CD4-positive, alpha-beta T cell (primary cell): ENCODE data around the gene FARP1. TPM values are rescaled to one million over a fixed set of nuclear protein-coding genes. Genes with fewer than 3 reads are reported as not detected.

Experiments used
- ATAC-seq: fragments of 200-7000 bp; cut with Tn5 transposase; one replicate; pipeline ENCODE4 v1.10.0; 2022; ENCODE audit warnings: mild to moderate bottlenecking; ENCODE audit not compliant: poor library complexity
- CTCF ChIA-PET: fragments of 350-600 bp; sonication (Branson Sonifier 250); formaldehyde crosslinking; loops from one replicate; lab custom pipeline; 2021; ENCODE audit warnings: antibody characterized with exemption, inconsistent platforms; lab: Charles Lee
- POLR2A ChIA-PET: fragments of 350-600 bp; sonication (Branson Sonifier 250); formaldehyde crosslinking; loops from one replicate; lab custom pipeline; 2021; ENCODE audit warnings: antibody characterized with exemption, inconsistent platforms; lab: Charles Lee
- DNase-seq, 14 experiments: peaks; one replicate each; pipeline ENCODE4 v3.0.0-alpha.2; 2013 to 2020; ENCODE audit warnings: mixed read lengths in 2 of 14
- H3K27ac ChIP-seq, 2 donors: one replicate each; pipeline versions ENCODE4 v1.5.1 to v1.7.0; 2013; ENCODE audit warnings: low read length in 2 of 2, low read depth in 1 of 2, mild to moderate bottlenecking in 1 of 2
- H3K27me3 ChIP-seq, 2 experiments: 1 replicate in 1 of 2; 2 replicates in 1 of 2; pipeline versions ENCODE4 v1.6.1 to v1.7.0; 2013; ENCODE audit warnings: low read length in 2 of 2, control low read depth in 1 of 2, mild to moderate bottlenecking in 1 of 2, moderate library complexity in 1 of 2; ENCODE audit not compliant: insufficient read depth in 2 of 2, control insufficient read depth in 1 of 2
- H3K36me3 ChIP-seq: one replicate; pipeline ENCODE4 v1.6.1; 2013; ENCODE audit warnings: low read length, control low read depth; ENCODE audit not compliant: insufficient read depth
- H3K4me1 ChIP-seq: one replicate; pipeline ENCODE4 v1.6.1; 2013; ENCODE audit warnings: low read length, control low read depth; ENCODE audit not compliant: insufficient read depth
- H3K4me3 ChIP-seq: one replicate; pipeline ENCODE4 v1.5.1; 2013; ENCODE audit warnings: mild to moderate bottlenecking, low read length, moderate library complexity
- H3K9me3 ChIP-seq, 2 experiments: 1 replicate in 1 of 2; 2 replicates in 1 of 2; pipeline versions ENCODE4 v1.6.1 to v1.7.0; 2013; ENCODE audit warnings: low read length in 2 of 2, mild to moderate bottlenecking in 2 of 2, control low read depth in 1 of 2, moderate library complexity in 1 of 2; ENCODE audit not compliant: control insufficient read depth in 1 of 2, insufficient read depth in 1 of 2
- H3K27ac Mint-ChIP-seq: one replicate; pipeline ENCODE4 v1.8.0; 2020; ENCODE audit warnings: mixed read lengths
- H3K27me3 Mint-ChIP-seq: one replicate; pipeline ENCODE4 v1.8.0; 2021; ENCODE audit warnings: mixed read lengths
- H3K36me3 Mint-ChIP-seq: one replicate; pipeline ENCODE4 v1.8.0; 2021; ENCODE audit warnings: low read depth, mixed read lengths
- H3K4me1 Mint-ChIP-seq: one replicate; pipeline ENCODE4 v1.8.0; 2021; ENCODE audit warnings: low read depth, mixed read lengths
- H3K4me3 Mint-ChIP-seq: one replicate; pipeline ENCODE4 v1.8.0; 2020; ENCODE audit warnings: mild to moderate bottlenecking, mixed read lengths
- H3K9me3 Mint-ChIP-seq: one replicate; pipeline ENCODE4 v1.8.0; 2020; ENCODE audit warnings: mixed read lengths
- CTCF ChIP-seq: fragments of 200-600 bp; IDR thresholded peaks from one replicate; pipeline ENCODE4 v1.8.0; 2022; ENCODE audit warnings: antibody characterized with exemption, mild to moderate bottlenecking
- intact Hi-C, 2 experiments: fragments of 100-400 bp; cut with DNase I in 1 of 2; cut with micrococcal nuclease in 1 of 2; formaldehyde crosslinking; loops; one replicate each; pipeline versions ENCODE4 v1.15.1 to v1.9.0; 2023 to 2025; cut with DNase I, micrococcal nuclease
- total RNA-seq, 174 experiments: library from RNA in 2 of 174; stranded (reverse) in 2 of 174; gene quantifications; one replicate each; pipeline ENCODE4 v1.2.3 and lab custom pipeline; 2021 to 2026

Gene FARP1
- total RNA-seq, 2 experiments from 2014 or later: 0.30 TPM; not detected in 1

- Histone ChIP-seq H3K27me3 (no peaks in the 10 kb centered on the region), H3K4me1 (no peaks in the 10 kb centered on the region), H3K36me3 (no peaks in the 10 kb centered on the region), H3K27ac (no peak overlapping the region), H3K9me3 (no peaks in the 10 kb centered on the region), H3K4me3 (no peak overlapping the region)
- ChIA-PET POLR2A (no interaction called here), CTCF (no interaction called here)
- DNase-seq (no peak), ATAC-seq (no peak)
- Mint-ChIP-seq H3K36me3 (no peaks in the 10 kb centered on the region), H3K27ac (no peak overlapping the region), H3K4me3 (no peak overlapping the region), H3K9me3 (no peaks in the 10 kb centered on the region), H3K4me1 (no peaks in the 10 kb centered on the region), H3K27me3 (no peaks in the 10 kb centered on the region)
- intact Hi-C loops: no loop called here
- no peak for TF ChIP-seq CTCF
These were observed 165.4 kb downstream of the FARP1 start for GRCh38 chr13:98308086-98308911.

- Mint-ChIP-seq H3K36me3 (no peaks in the 10 kb centered on the region), H3K27me3 (no peaks in the 10 kb centered on the region), H3K9me3 (no peaks in the 10 kb centered on the region), H3K4me3 (no peak overlapping the region), H3K27ac (no peak overlapping the region), H3K4me1 (no peaks in the 10 kb centered on the region)
- ATAC-seq (no peak), DNase-seq (no peak)
- Histone ChIP-seq H3K36me3 (no peaks in the 10 kb centered on the region), H3K27me3 (no peaks in the 10 kb centered on the region), H3K9me3 (no peaks in the 10 kb centered on the region), H3K4me1 (no peaks in the 10 kb centered on the region), H3K4me3 (no peak overlapping the region), H3K27ac (no peak overlapping the region)
- ChIA-PET POLR2A (no interaction called here), CTCF (no interaction called here)
- intact Hi-C loops: no loop called here
- TF ChIP-seq CTCF: no peak
These were observed 166.9 kb downstream of the FARP1 start for GRCh38 chr13:98309569-98310335.

- Mint-ChIP-seq H3K27ac (no peak overlapping the region), H3K9me3 (no peaks in the 10 kb centered on the region), H3K36me3 (no peaks in the 10 kb centered on the region), H3K4me1 (no peaks in the 10 kb centered on the region), H3K27me3 (no peaks in the 10 kb centered on the region), H3K4me3 (no peak overlapping the region)
- intact Hi-C loops: no loop called here
- no peak for DNase-seq
- H3K27ac ChIP-seq: no peak overlapping the region
- no peaks in the 10 kb centered on the region for H3K9me3 ChIP-seq
- TF ChIP-seq CTCF: no peak
- H3K4me3 ChIP-seq: no peak overlapping the region
- H3K36me3 ChIP-seq: no peaks in the 10 kb centered on the region
- ChIA-PET POLR2A (no interaction called here), CTCF (no interaction called here)
- ATAC-seq: no peak
- H3K27me3 ChIP-seq: no peaks in the 10 kb centered on the region
- H3K4me1 ChIP-seq: no peaks in the 10 kb centered on the region
These were observed 167.7 kb downstream of the FARP1 start for GRCh38 chr13:98310485-98311199.
